GM12801 (cell line): ENCODE results near the gene SLC35F4.

ENCODE experiments used
- CTCF ChIP-seq: IDR thresholded peaks from one replicate; pipeline ENCODE4 v1.5.1; 2011; ENCODE audit warnings: control low read depth; ENCODE audit not compliant: insufficient read length; ENCODE audit errors: extremely low read depth

Gene SLC35F4

GRCh38 chr14:57866199-57866705 lies 360 bp upstream of the SLC35F4 start:
- TF ChIP-seq CTCF, result no peak

GRCh38 chr14:57865066-57865402 lies 858 bp downstream of the SLC35F4 start:
- no peak for TF ChIP-seq CTCF

GRCh38 chr14:57864659-57865058 lies 1.2 kb downstream of the SLC35F4 start:
- TF ChIP-seq CTCF, result no peak

GRCh38 chr14:57863471-57863870 lies 2.4 kb downstream of the SLC35F4 start:
- no peak for TF ChIP-seq CTCF

GRCh38 chr14:57854571-57854970 lies 11.3 kb downstream of the SLC35F4 start:
- no peak for TF ChIP-seq CTCF

GRCh38 chr14:57851354-57851753 lies 14.5 kb downstream of the SLC35F4 start:
- no peak for TF ChIP-seq CTCF

- no peak for TF ChIP-seq CTCF
Observed at GRCh38 chr14:57848786-57849185, 17.1 kb downstream of the SLC35F4 start.

- TF ChIP-seq CTCF, result no peak
Observed at GRCh38 chr14:57848353-57848752, 17.5 kb downstream of the SLC35F4 start.
